Ovary (tissue), 9 donors: Measurements from ENCODE around the gene MRPL27. TPM values are rescaled to one million over a fixed set of nuclear protein-coding genes. Genes with fewer than 3 reads are reported as not detected.

ENCODE experiments used
- DNase-seq, 5 donors: peaks; one replicate each; pipeline ENCODE4 v3.0.0-alpha.2; 2019 to 2020
- H3K27ac ChIP-seq, 2 donors: fragments of 200-600 bp; one replicate each; pipeline versions ENCODE4 v1.5.1 to v1.8.0; 2019 to 2022
- H3K27me3 ChIP-seq: fragments of 200-600 bp; one replicate; pipeline ENCODE4 v1.8.0; 2022
- H3K36me3 ChIP-seq: fragments of 200-600 bp; sonication (generic); one replicate; pipeline ENCODE4 v1.5.1; 2019
- H3K4me1 ChIP-seq: one replicate; pipeline ENCODE4 v1.8.1; 2013; ENCODE audit warnings: mild to moderate bottlenecking, moderate library complexity; ENCODE audit not compliant: insufficient read depth
- H3K4me3 ChIP-seq: fragments of 200-600 bp; sonication (generic); one replicate; pipeline ENCODE4 v1.5.1; 2017
- H3K9me3 ChIP-seq, 2 donors: fragments of 200-600 bp in 1 of 2; sonication (generic) in 1 of 2; one replicate each; pipeline versions ENCODE4 v1.5.1 to v1.8.1; 2013 to 2019; ENCODE audit warnings: mild to moderate bottlenecking in 1 of 2, moderate library complexity in 1 of 2
- CTCF ChIP-seq, 3 donors: fragments of 450-650 bp in 2 of 3; fragments of 200-600 bp in 1 of 3; IDR thresholded peaks; one replicate each; pipeline versions ENCODE4 v1.5.1 to v1.8.0; 2016 to 2022; ENCODE audit warnings: antibody characterized with exemption in 3 of 3, mild to moderate bottlenecking in 1 of 3
- EP300 ChIP-seq: sonication (generic); formaldehyde crosslinking; IDR thresholded peaks from one replicate; pipeline ENCODE4 v1.6.1; 2017; ENCODE audit warnings: antibody characterized with exemption
- POLR2A ChIP-seq: fragments of 450-650 bp; IDR thresholded peaks from one replicate; pipeline ENCODE4 v1.6.1; 2017; ENCODE audit warnings: antibody characterized with exemption, mild to moderate bottlenecking, moderate library complexity
- WGBS, 3 donors: extraction: QIAGEN DNeasy Blood & Tissue Kit in 1 of 3; methylation state at CpG; one replicate each; pipeline versions ENCODE4 v1.1.5 to v1.1.7; 2013 to 2017; 5-methylcytosine and 5-hydroxymethylcytosine counted together
- intact Hi-C, 4 donors: fragments of 100-400 bp; cut with DNase I; formaldehyde crosslinking; loops; one replicate each; pipeline versions ENCODE4 v1.11.0 to v1.15.1; 2022 to 2023
- polyA plus RNA-seq, 2 donors: library from polyadenylated mRNA; stranded (reverse); fragments of 200-250 nt in 1 of 2; fragments of 350-450 nt in 1 of 2; fragmentation: Illumina TruSeq in 1 of 2; extraction: RNeasy Lipid Tissue Mini Kit (QIAGEN cat#74804) in 1 of 2; gene quantifications; one replicate each; pipeline ENCODE4 v1.2.3, GENCODE V29; 2013 to 2014
- total RNA-seq, 7 donors: library from RNA; depleted of rRNA in 2 of 7; stranded (reverse); fragments of >200 nt in 2 of 7; fragmentation: NEBNext Ultra II Directional in 3 of 7; extraction: Animal tissue kit (Norgen Biotek cat#: 25700) in 3 of 7; gene quantifications; one replicate each; pipeline versions ENCODE4 v1.1.0 to v1.2.4, GENCODE V29; 2016 to 2023
- donor health status: DM: no; HTN: no; CAD: no; lungs with moderate emphysema.
- donor health status: DM: no; HTN: no; CAD: no.
- donor health status: Bipolar disorder and iron deficiency.
- donor health status: DM: yes; HTN: yes; CAD: no.
- donor health status: DM: no; HTN: no; CAD: no.
- donor health status: DM: yes; HTN: yes; CAD: no.

MRPL27 gene
- total and polyA plus RNA-seq, 9 donors: 38.7 to 74.8 (median 48.8) TPM

- Histone ChIP-seq H3K36me3 (no peaks in the 10 kb centered on the region), H3K27ac (no peak overlapping the region), H3K4me3 (no peak overlapping the region), H3K4me1 (peaks cover 7% of the 10 kb centered on the region), H3K27me3 (no peaks in the 10 kb centered on the region), H3K9me3 (no peaks in the 10 kb centered on the region)
- peak in 1 of 5 donors; percentile 14 for DNase-seq
- no peak for TF ChIP-seq CTCF (IDR thresholded peaks at IDR 0.05)
- TF ChIP-seq POLR2A: no peak
- no peak for TF ChIP-seq EP300
- intact Hi-C loops: no loop called here
- 90 to 93% (median 93%) methylated on average over 12 of the region's 12 CpGs for WGBS, 3 donors
Observed at GRCh38 chr17:50356418-50356817, 16.6 kb downstream of the MRPL27 start.

DNA sequence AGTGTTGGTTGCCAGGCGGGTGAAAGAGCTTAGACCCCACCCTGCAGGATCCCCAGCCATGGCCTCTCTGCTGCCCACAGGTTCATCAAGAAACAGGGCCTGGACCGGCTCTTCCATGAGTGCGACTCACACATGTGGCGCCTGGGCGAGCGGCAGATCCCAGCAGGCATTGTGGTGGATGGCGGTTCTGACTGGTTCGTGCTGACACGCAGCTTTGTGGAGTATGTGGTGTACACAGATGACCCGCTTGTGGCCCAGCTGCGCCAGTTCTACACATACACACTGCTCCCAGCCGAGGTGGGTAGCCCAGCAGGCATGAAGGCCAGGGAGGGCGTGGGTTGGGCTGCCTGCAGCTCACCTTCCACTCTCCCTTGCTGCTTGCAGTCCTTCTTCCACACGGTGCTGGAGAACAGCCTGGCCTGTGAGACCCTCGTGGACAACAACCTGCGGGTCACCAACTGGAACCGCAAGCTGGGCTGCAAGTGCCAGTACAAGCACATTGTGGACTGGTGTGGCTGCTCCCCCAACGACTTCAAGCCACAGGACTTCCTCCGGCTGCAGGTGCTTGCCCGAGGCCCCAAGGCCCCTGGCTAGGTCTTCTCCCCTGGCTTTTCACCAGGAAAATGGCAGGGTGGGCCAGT is 17.2 kb downstream of the MRPL27 start:
- no peak for TF ChIP-seq EP300
- TF ChIP-seq CTCF (IDR thresholded peaks at IDR 0.05): no peak
- TF ChIP-seq POLR2A: no peak
- no peaks in the 10 kb centered on the region for H3K9me3 ChIP-seq
- H3K4me1 ChIP-seq: peaks cover 7% of the 10 kb centered on the region
- WGBS, 3 donors: 86 to 87% (median 87%) methylated on average over 12 to 20 of the region's 20 CpGs
- no peaks in the 10 kb centered on the region for H3K36me3 ChIP-seq
- H3K27me3 ChIP-seq: no peaks in the 10 kb centered on the region
- no peak overlapping the region for H3K27ac ChIP-seq
- H3K4me3 ChIP-seq: no peak overlapping the region
- DNase-seq: peak in 1 of 5 donors; percentile 16
- intact Hi-C loops: no loop called here

- peaks cover 7% of the 10 kb centered on the region for H3K4me1 ChIP-seq
- no peaks in the 10 kb centered on the region for H3K36me3 ChIP-seq
- H3K27me3 ChIP-seq: no peaks in the 10 kb centered on the region
- WGBS, 3 donors: 64 to 82% (median 70%) methylated on average over 4 of the region's 4 CpGs
- no peaks in the 10 kb centered on the region for H3K9me3 ChIP-seq
- intact Hi-C loops: no loop called here
- no peak for TF ChIP-seq EP300
- no peak for TF ChIP-seq POLR2A
- TF ChIP-seq CTCF (IDR thresholded peaks at IDR 0.05): no peak
- H3K27ac ChIP-seq: no peak overlapping the region
- DNase-seq: peak in 1 of 5 donors; percentile 16
- H3K4me3 ChIP-seq: no peak overlapping the region
Observed at GRCh38 chr17:50355336-50355700, 17.7 kb downstream of the MRPL27 start.

DNA sequence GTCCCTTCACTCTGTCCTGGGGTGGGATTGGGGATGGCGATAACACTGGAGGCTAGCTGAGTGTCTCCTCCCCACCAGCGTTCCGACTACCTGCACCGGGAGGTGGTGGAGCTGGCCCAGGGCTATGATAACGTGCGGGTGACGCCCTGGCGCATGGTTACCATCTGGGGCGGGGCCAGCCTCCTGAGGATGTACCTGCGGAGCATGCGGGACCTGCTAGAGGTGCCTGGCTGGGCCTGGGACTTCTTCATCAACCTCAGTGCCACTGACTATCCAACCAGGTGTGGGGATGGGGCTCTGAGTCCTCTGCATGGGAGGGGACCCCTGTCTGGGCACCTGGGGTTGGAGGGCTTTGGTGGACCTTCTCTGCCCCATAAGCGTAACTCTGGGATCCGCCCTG is 18.2 kb downstream of the MRPL27 start:
- H3K27ac ChIP-seq: no peak overlapping the region
- no peaks in the 10 kb centered on the region for H3K36me3 ChIP-seq
- H3K27me3 ChIP-seq: no peaks in the 10 kb centered on the region
- TF ChIP-seq EP300 (no peak), CTCF (IDR thresholded peaks at IDR 0.05) (no peak), POLR2A (no peak)
- intact Hi-C loops: no loop called here
- 91 to 93% (median 92%) methylated on average over 13 of the region's 13 CpGs for WGBS, 3 donors
- DNase-seq: peak in 1 of 5 donors; percentile 22
- no peak overlapping the region for H3K4me3 ChIP-seq
- H3K4me1 ChIP-seq: peaks cover 7% of the 10 kb centered on the region
- H3K9me3 ChIP-seq: no peaks in the 10 kb centered on the region
